KBM-7 (cell line): ENCODE results near the gene DRD4.
A peak's percentile ranks its signal among the peaks of the same experiment; 100 is the strongest.

ENCODE experiments used
- DNase-seq: peaks from one replicate; pipeline ENCODE4 v3.0.0-alpha.2; 2015
- in situ Hi-C: fragments of 300-500 bp; cut with MboI; formaldehyde crosslinking; loops from 2 replicates; pipeline ENCODE4 v1.14.3; 2020; ENCODE audit warnings: low sequenced_read_pairs, low pct_unique_long_range_greater_than_20kb, mixed read lengths

DRD4 gene

GRCh38 chr11:636511-637332 lies at the start of gene DRD4:
Gene DRD4 (plus strand): TSS chr11:637269. CDS start chr11:637305, 36 bp downstream.
- no peak for DNase-seq
- in situ Hi-C loops, result no loop called here

- DNase-seq, result no peak
- in situ Hi-C loops, result no loop called here
Measured at GRCh38 chr11:587546-587945, 49.5 kb upstream of the DRD4 start.

GRCh38 chr11:587978-588380 lies 49.1 kb upstream of the DRD4 start:
- in situ Hi-C loops, result no loop called here
- DNase-seq, result peak; percentile 29

- no peak for DNase-seq
- in situ Hi-C loops, result no loop called here
Measured at GRCh38 chr11:589798-590197, 47.3 kb upstream of the DRD4 start.

- in situ Hi-C loops, result no loop called here
- DNase-seq, result no peak
Measured at GRCh38 chr11:590997-591396, 46.1 kb upstream of the DRD4 start.

DNA sequence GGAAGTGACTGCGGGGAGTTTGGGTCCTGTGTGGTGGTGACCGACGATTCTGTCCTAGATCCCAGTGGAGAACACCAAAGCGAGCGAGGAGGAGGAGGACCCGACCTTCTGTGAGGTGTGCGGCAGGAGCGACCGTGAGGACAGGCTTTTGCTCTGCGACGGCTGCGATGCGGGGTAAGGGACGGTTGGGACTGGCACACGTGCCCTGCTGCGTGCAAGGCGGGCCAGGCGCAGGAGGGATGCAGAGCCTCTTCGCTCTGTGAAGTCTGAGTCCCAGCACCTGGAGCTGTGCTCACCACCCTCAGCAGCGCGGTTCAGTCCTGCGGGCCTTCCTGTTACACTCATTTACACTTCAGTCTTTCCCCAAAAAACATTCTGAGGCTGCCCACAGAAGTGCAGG lies 44.6 kb upstream of the DRD4 start:
- in situ Hi-C loops, result no loop called here
- no peak for DNase-seq

DNA sequence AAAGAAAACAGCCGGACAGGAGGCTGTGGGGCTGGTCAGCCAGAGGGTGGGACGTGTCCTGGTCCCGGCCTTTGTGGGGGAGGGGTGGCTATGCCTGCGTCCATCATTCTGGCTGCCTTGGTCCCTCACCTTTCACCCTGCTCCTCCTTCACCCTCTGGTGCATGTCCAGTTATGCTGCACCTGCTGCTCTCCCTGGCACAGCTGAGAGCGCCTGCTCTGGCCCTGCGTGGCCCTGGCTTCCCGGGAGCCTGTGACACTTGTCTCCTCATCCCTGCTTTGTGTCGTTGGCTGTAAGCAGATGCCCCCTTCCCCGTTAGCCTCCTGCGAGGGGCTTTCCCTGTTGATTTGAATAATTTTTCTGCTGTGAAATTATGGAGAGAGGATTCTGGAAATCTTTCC lies 44.2 kb upstream of the DRD4 start:
- no peak for DNase-seq
- in situ Hi-C loops, result no loop called here

- in situ Hi-C loops, result no loop called here
- no peak for DNase-seq
Measured at GRCh38 chr11:593347-593746, 43.7 kb upstream of the DRD4 start.

GRCh38 chr11:595400-595799 lies 41.7 kb upstream of the DRD4 start:
- DNase-seq, result no peak
- in situ Hi-C loops, result no loop called here

GRCh38 chr11:596374-596773 lies 40.7 kb upstream of the DRD4 start:
- no peak for DNase-seq
- in situ Hi-C loops, result no loop called here

- in situ Hi-C loops, result no loop called here
- DNase-seq, result no peak
Measured at GRCh38 chr11:597166-597725, 39.8 kb upstream of the DRD4 start.

GRCh38 chr11:598005-598680 lies 38.9 kb upstream of the DRD4 start:
- in situ Hi-C loops, result no loop called here
- DNase-seq, result no peak

DNA sequence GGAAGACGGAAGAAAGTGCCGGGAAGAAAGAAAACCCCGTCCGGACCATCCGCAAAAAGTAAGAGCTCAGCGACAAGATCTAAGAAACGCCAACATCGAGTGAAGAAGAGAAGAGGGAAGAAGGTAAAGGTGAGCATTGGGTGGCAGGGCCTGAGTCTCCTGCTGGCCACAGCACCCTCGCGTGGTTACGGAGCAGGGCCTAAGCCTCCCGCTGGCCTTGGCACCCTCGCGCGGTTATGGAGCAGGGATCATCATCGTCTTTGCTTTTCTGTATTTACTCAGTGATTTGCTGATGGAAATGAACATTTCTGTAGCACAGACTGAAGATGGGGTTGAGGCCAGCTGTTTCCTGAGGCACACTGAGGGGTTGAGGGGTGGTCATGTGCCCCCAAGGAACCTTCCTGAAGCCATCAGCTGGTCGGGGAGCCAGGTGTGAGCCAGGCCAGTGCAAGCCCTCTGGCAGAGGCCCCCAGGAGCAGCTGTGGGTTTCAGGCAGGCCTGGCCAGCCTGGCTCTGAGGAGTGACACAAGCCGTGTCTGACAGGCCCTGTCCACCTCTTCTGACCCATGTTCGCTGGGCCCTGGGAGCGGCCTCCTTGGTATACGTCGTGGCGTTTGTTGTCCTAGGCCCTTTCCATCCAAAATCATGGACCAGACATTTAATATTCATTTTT lies 35.4 kb upstream of the DRD4 start:
- no peak for DNase-seq
- in situ Hi-C loops, result no loop called here

DNA sequence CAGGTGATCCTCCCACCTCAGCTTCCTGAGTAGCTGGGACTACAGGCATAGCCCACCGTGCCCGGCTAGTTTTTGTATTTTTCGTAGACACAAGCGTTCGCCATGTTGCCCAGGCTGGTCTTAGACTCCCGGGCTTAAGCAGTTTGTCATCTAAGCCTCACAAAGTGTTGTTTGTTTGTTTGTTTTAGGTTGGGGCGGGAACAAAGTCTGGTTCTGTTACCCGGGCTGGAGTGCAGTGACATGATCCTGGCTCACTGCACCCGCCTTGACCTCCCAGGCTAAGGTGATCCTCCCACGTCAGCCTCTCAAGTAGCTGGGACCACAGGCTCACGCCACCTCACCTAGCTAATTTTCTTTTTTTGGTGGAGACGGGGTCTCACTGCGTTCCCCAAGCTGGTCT lies 33.9 kb upstream of the DRD4 start:
- DNase-seq, result no peak
- in situ Hi-C loops, result no loop called here

DNA sequence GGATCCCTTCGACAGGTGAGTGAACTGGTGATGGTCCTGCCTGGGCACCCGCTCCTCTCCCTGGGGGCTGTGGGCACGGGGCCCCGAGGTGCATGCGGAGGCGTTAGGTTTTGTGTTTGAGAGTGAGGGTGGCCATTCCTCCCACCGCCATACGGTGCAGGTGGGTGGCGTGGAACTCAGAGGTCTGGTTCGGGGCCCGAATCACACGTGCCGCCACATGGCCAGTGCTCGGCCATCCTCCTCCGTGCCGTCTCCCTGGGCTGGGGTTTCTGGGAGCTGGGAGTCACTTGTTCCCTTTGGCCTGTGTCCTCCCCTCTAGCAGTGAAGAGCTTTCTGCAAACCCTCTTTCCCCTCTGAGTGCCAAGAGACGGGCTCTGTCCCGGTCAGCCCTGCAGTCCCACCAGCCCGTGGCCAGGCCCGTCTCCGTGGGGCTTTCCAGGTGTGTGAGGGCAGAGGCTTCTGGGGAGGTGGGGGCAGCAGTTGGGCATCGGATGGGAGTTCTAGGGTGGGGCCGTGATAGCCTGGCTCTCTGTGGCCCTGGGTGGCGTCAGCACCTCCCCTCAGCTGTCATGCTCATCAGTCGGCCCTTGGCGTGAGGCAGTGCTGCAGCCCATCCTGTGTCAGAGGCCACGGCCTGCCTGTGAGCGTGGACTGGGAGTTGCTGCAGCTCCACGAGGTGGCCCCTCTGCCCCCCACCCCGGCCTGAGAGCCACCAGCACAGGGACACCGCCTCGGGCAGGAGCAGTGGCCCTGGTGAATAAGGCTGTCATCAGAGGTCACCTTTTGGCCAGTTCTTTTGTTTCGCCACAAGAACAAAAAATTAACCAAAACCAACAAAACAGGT lies 31.6 kb upstream of the DRD4 start:
- in situ Hi-C loops, result no loop called here
- no peak for DNase-seq

DNA sequence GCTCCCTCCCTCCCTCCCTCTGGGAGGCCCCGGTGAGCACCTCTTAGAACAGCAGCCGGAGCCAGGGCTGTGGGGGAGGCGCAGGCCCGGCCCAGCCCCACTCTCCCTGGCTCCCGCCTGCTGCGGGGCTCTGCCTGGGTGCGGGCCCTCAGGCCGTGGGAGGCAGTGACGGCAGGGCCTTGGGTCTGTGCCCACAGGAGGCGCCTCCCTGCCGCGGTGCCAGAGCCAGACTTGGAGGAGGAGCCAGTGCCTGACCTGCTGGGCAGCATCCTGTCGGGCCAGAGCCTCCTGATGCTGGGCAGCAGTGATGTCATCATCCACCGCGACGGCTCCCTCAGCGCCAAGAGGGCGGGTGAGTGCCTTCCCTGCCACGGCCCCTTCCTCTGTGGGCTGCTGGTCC lies 30.8 kb upstream of the DRD4 start:
- no peak for DNase-seq
- in situ Hi-C loops, result no loop called here

GRCh38 chr11:607020-607780 lies 29.9 kb upstream of the DRD4 start:
- DNase-seq, result no peak
- in situ Hi-C loops, result no loop called here

DNA sequence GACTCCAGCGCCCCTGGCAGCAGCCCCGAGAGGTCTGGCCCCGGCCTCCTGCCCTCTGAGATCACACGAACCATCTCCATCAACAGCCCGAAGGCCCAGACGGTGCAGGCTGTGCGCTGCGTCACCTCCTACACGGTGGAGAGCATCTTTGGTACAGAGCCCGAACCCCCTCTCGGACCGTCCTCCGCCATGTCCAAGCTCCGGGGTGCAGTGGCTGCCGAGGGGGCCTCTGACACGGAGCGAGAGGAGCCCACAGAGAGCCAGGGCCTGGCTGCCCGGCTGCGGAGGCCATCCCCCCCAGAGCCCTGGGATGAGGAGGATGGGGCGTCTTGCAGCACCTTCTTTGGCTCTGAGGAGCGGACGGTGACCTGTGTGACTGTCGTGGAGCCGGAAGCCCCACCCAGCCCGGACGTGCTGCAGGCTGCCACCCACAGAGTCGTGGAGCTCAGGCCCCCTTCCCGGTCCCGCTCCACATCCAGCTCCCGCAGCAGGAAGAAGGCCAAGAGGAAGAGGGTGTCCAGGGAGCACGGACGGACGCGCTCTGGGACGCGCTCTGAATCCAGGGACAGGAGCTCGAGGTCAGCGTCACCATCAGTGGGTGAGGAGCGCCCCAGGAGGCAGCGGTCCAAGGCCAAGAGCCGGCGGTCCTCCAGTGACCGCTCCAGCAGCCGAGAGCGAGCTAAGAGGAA lies 29.0 kb upstream of the DRD4 start:
- no peak for DNase-seq
- in situ Hi-C loops, result no loop called here
